Tibial artery (tissue), 4 donors: ENCODE measurements around the gene CHST6.
"Not testable (repeated sequence)": the region's sequence is repeated elsewhere in the genome, so short reads cannot be mapped to it uniquely, and the experiment has no call there.

Experiments
- DNase-seq, 2 donors: peaks; one replicate each; pipeline ENCODE4 v3.0.0-alpha.2; 2019
- H3K27ac ChIP-seq, 2 donors: fragments of 200-600 bp; sonication (generic) in 1 of 2; 1 replicate in 1 of 2; 2 replicates in 1 of 2; pipeline ENCODE4 v1.5.1; 2018 to 2019; ENCODE audit warnings: mild to moderate bottlenecking in 1 of 2
- H3K27me3 ChIP-seq, 2 donors: fragments of 200-600 bp; sonication (generic) in 1 of 2; one replicate each; pipeline versions ENCODE4 v1.5.1 to v1.6.0; 2016 to 2019
- H3K36me3 ChIP-seq, 3 donors: fragments of 200-600 bp; sonication (generic) in 2 of 3; one replicate each; pipeline ENCODE4 v1.5.1; 2016 to 2019; ENCODE audit warnings: mild to moderate bottlenecking in 2 of 3
- H3K4me1 ChIP-seq, 4 donors: fragments of 200-600 bp; sonication (generic) in 2 of 4; 1 replicate in 3 of 4; 2 replicates in 1 of 4; pipeline ENCODE4 v1.5.1; 2016 to 2019
- H3K4me3 ChIP-seq, 2 donors: fragments of 200-600 bp; sonication (generic) in 1 of 2; 1 replicate in 1 of 2; 2 replicates in 1 of 2; pipeline ENCODE4 v1.5.1; 2018 to 2019; ENCODE audit warnings: mild to moderate bottlenecking in 2 of 2
- H3K9me3 ChIP-seq, 3 donors: fragments of 200-600 bp; sonication (generic) in 1 of 3; one replicate each; pipeline ENCODE4 v1.5.1; 2016 to 2019
- CTCF ChIP-seq, 2 experiments: fragments of 200-600 bp in 1 of 2; fragments of 450-650 bp in 1 of 2; IDR thresholded peaks; one replicate each; pipeline ENCODE4 v1.5.1; 2017 to 2019; ENCODE audit warnings: antibody characterized with exemption in 2 of 2, mild to moderate bottlenecking in 1 of 2, moderate library complexity in 1 of 2
- intact Hi-C: fragments of 100-400 bp; cut with DNase I; formaldehyde crosslinking; loops from one replicate; pipeline ENCODE4 v1.15.0; 2023; ENCODE audit warnings: low total_unique reads

CHST6 gene

DNA sequence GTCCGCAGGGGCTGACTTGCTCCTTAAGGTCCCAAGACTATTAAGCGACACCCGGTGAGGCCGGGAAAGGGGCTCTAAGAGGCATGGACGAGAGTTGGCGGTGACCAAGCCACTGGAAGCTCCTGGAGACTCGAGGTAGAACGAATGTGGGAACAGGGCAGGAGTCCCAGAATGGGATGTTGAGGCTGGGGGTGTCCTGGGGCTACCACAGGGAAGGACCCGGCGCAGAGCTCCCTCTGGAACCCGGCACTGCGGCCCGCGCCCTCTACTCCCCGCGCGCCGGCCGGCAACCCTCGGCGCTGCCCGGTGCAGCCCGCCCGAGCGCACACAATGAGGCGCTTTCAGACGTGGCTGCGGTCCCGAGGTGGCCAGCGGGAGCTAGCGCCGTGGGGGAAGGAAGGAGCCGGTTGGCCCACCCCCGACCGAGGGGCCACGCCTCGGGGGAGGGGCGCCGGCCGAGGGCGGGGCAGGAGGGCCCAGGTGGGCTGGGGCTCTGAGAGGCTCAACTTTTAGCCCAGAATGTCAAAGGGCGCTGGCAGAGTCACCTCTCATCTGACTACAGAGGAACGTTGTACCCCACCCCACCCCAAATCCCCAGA, at the start of gene CHST6:
Gene CHST6 (minus strand): TSS at position 366 of the 599 bp plus-strand sequence. CDS start 15,613 bp downstream, outside the sequence.
- H3K27ac ChIP-seq, result peak within 1 kb of the TSS; percentile 42 to 56
- H3K4me3 ChIP-seq, result peak within 1 kb of the TSS; percentile 46 to 57
- no peak for TF ChIP-seq CTCF (IDR thresholded peaks at IDR 0.05)

DNA sequence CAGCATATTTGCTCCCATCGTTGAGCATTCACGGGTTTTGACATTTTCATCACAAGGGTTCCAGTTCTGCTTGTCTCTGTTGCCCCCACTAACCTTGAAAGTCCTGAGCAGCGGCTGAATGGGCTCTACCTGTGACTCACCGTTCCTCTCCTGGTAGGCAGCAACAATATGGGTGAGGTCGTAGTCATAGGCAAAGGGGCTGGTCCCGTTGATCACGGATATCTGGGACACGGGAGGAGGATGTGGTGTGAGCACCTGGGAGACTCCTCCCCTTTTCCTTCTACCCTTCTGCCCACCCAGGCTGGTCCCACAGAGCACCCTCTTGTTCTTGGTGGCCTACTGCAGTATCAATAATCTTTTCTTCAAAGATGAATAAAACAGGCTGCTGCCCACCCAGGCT, 47.2 kb upstream of the CHST6 start:
- H3K4me1 ChIP-seq, DNase-seq, H3K27me3 ChIP-seq, H3K27ac ChIP-seq, intact Hi-C loops, H3K9me3 ChIP-seq, H3K4me3 ChIP-seq: not testable (repeated sequence)
- H3K36me3 ChIP-seq, result peaks cover 0 to 16% (median 0%) of the 10 kb centered on the region in 3 donors

More for the DNA sequence above, at the start of gene CHST6:
- DNase-seq, result no peak
- no peaks in the 10 kb centered on the region for H3K27me3 ChIP-seq
- peaks cover 0 to 39% (median 19%) of the 10 kb centered on the region in 4 donors for H3K4me1 ChIP-seq
- intact Hi-C loops, result no loop called here
- H3K9me3 ChIP-seq, result no peaks in the 10 kb centered on the region
- H3K36me3 ChIP-seq, result no peaks in the 10 kb centered on the region

GRCh38 chr16:75541236-75541635, 46.0 kb upstream of the CHST6 start:
- intact Hi-C loops, result no loop called here
- peaks cover 0 to 16% (median 0%) of the 10 kb centered on the region in 3 donors for H3K36me3 ChIP-seq
- no peaks in the 10 kb centered on the region for H3K9me3 ChIP-seq
- DNase-seq, result no peak
- peaks cover 0 to 5% (median 2%) of the 10 kb centered on the region in 4 donors for H3K4me1 ChIP-seq
- no peak overlapping the region for H3K27ac ChIP-seq
- H3K4me3 ChIP-seq, result no peak overlapping the region
- no peaks in the 10 kb centered on the region for H3K27me3 ChIP-seq
- no peak for TF ChIP-seq CTCF (IDR thresholded peaks at IDR 0.05)

DNA sequence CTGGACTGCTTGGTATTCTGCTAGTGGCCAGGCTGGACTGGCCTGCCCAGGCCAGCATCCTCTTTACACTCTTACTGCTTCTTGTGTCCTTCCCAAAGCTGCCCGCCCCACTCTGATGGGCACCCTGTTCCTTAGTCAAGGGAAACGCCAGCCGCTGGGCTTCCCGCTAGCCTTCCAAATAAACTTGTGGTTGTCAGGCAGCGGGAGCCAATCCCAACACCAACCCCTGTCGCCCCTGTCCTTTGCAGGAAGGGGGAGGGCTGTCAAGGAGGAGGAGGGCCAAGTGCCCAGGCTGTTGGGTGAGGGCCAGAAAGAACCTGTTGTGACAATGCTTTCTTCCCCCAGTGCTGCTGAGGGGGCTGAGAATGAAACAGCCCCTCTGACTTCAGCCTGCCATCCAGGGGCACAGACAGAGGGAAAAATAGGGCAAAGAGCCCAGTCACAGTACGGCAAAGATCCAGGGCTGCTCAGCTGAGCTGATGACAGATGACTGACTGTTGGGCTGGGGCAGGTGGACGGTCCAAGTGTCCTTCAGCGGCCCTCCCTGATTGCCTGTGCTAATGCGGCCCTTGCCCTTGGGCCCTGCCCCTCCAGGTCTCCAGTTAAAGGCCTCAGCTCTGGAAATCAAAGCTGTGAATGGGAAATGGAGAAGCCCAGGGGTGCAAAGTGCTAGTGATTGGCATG, 43.8 kb upstream of the CHST6 start:
- Histone ChIP-seq H3K27ac (peak overlapping the region; percentile 31 to 45), H3K4me1 (peaks cover 0 to 14% (median 2%) of the 10 kb centered on the region in 4 donors)
- H3K4me3 ChIP-seq, H3K9me3 ChIP-seq, H3K36me3 ChIP-seq, H3K27me3 ChIP-seq, intact Hi-C loops, DNase-seq: not testable (repeated sequence)

GRCh38 chr16:75537776-75538175, 42.5 kb upstream of the CHST6 start:
- H3K36me3 ChIP-seq, result peaks cover 0 to 4% (median 0%) of the 10 kb centered on the region in 3 donors
- no peak for TF ChIP-seq CTCF (IDR thresholded peaks at IDR 0.05)
- no peak overlapping the region for H3K27ac ChIP-seq
- H3K27me3 ChIP-seq, result no peaks in the 10 kb centered on the region
- H3K9me3 ChIP-seq, result no peaks in the 10 kb centered on the region
- DNase-seq, result no peak
- intact Hi-C loops, result no loop called here
- H3K4me1 ChIP-seq, result peaks cover 0 to 14% (median 2%) of the 10 kb centered on the region in 4 donors
- no peak overlapping the region for H3K4me3 ChIP-seq

DNA sequence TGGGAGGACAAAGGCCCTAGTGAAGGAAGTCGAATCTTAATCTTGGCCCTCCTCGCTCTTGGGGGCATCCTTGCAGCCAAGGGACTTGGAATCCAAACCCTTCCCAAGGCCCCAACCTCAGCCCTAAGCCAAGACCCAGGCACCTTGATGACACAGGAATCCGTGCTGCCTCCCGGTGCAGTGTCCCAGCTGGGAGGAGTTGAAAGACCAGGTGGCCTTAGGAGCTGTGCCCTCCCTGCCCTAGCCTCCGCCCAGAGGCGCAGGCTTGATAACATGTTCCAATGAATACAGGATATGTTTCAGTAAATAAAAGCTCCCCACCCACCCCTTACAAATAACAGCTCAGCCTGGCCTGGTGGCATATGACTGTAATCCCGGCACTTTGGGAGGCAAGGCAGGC, 40.7 kb upstream of the CHST6 start, which contains the start of gene CHST5:
Gene CHST5 (minus strand): TSS at position 208 of the 400 bp plus-strand sequence. CDS start 5,724 bp downstream, outside the sequence.
- no peak within 1 kb of the TSS for H3K4me3 ChIP-seq
- no peaks in the 10 kb centered on the region for H3K9me3 ChIP-seq
- H3K4me1 ChIP-seq, result peaks cover 0 to 14% (median 2%) of the 10 kb centered on the region in 4 donors
- no peaks in the 10 kb centered on the region for H3K27me3 ChIP-seq
- no peaks in the 10 kb centered on the region for H3K36me3 ChIP-seq
- TF ChIP-seq CTCF (IDR thresholded peaks at IDR 0.05), result no peak
- intact Hi-C loops, result no loop called here
- H3K27ac ChIP-seq, result no peak within 1 kb of the TSS
- DNase-seq, result peak in 1 of 2 donors; percentile 48
